Ovary (tissue), 3 donors: Measurements from ENCODE around the gene EMILIN2.

Experiments used
- EP300 ChIP-seq: sonication (generic); formaldehyde crosslinking; IDR thresholded peaks from one replicate; pipeline ENCODE4 v1.6.1; 2017; ENCODE audit warnings: antibody characterized with exemption
- TF ChIP-seq, protein P1 (sequence below), 3 donors: fragments of 450-650 bp in 2 of 3; fragments of 200-600 bp in 1 of 3; IDR thresholded peaks; one replicate each; pipeline versions ENCODE4 v1.5.1 to v1.8.0; 2016 to 2022; ENCODE audit warnings: antibody characterized with exemption in 3 of 3, mild to moderate bottlenecking in 1 of 3
- donor health status: DM: no; HTN: no; CAD: no.

- TF ChIP-seq EP300 = no peak
- TF ChIP-seq, protein P1, sequence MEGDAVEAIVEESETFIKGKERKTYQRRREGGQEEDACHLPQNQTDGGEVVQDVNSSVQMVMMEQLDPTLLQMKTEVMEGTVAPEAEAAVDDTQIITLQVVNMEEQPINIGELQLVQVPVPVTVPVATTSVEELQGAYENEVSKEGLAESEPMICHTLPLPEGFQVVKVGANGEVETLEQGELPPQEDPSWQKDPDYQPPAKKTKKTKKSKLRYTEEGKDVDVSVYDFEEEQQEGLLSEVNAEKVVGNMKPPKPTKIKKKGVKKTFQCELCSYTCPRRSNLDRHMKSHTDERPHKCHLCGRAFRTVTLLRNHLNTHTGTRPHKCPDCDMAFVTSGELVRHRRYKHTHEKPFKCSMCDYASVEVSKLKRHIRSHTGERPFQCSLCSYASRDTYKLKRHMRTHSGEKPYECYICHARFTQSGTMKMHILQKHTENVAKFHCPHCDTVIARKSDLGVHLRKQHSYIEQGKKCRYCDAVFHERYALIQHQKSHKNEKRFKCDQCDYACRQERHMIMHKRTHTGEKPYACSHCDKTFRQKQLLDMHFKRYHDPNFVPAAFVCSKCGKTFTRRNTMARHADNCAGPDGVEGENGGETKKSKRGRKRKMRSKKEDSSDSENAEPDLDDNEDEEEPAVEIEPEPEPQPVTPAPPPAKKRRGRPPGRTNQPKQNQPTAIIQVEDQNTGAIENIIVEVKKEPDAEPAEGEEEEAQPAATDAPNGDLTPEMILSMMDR (IDR thresholded peaks at IDR 0.05) = no peak
Measured at GRCh38 chr18:2933995-2934394, 87.2 kb downstream of the EMILIN2 start.
